IMR-90 (cell line): ENCODE data around the gene ZYX.

Experiments used
- CEBPB ChIP-seq: IDR thresholded peaks from 2 replicates; pipeline ENCODE4 v1.6.1; 2012; ENCODE audit warnings: low read depth, low read length, improper control_type of control experiment
- CHD1 ChIP-seq: IDR thresholded peaks from 2 replicates; pipeline ENCODE4 v1.6.1; 2012; ENCODE audit warnings: low read depth, low read length, improper control_type of control experiment
- CTCF ChIP-seq: conservative IDR thresholded peaks from 2 replicates; pipeline ENCODE4 v1.5.1; 2012; ENCODE audit warnings: mild to moderate bottlenecking, low read depth, low read length, improper control_type of control experiment
- FOS ChIP-seq: fragments of 150-350 bp; IDR thresholded peaks from 2 replicates; pipeline ENCODE4 v1.6.1; 2016; ENCODE audit warnings: low read depth, low read length
- MAFK ChIP-seq: IDR thresholded peaks from 2 replicates; pipeline ENCODE4 v1.6.1; 2012; ENCODE audit warnings: low read depth, low read length, improper control_type of control experiment
- MAZ ChIP-seq: IDR thresholded peaks from 2 replicates; pipeline ENCODE4 v1.6.1; 2012; ENCODE audit warnings: low read depth, mild to moderate bottlenecking, low read length, improper control_type of control experiment, moderate library complexity, borderline replicate concordance
- MXI1 ChIP-seq: IDR thresholded peaks from 2 replicates; pipeline ENCODE4 v1.6.1; 2012; ENCODE audit warnings: low read depth, mild to moderate bottlenecking, low read length, moderate library complexity, borderline replicate concordance
- POLR2A ChIP-seq: IDR thresholded peaks from 2 replicates; pipeline ENCODE4 v1.6.1; 2012; ENCODE audit warnings: mild to moderate bottlenecking, low read depth, low read length
- RAD21 ChIP-seq: IDR thresholded peaks from 2 replicates; pipeline ENCODE4 v1.6.1; 2012; ENCODE audit warnings: low read length, improper control_type of control experiment
- RCOR1 ChIP-seq: IDR thresholded peaks from 2 replicates; pipeline ENCODE4 v1.6.1; 2012; ENCODE audit warnings: mild to moderate bottlenecking, low read length, improper control_type of control experiment; ENCODE audit not compliant: insufficient replicate concordance
- RFX5 ChIP-seq: IDR thresholded peaks from 2 replicates; pipeline ENCODE4 v1.8.0; 2012; ENCODE audit warnings: low read depth, mild to moderate bottlenecking, low read length, moderate library complexity
- SMC3 ChIP-seq: fragments of 150-350 bp; IDR thresholded peaks from 2 replicates; pipeline ENCODE4 v1.6.1; 2016; ENCODE audit warnings: low read depth, mild to moderate bottlenecking, antibody characterized with exemption, low read length, moderate library complexity
- USF2 ChIP-seq: fragments of 150-350 bp; IDR thresholded peaks from 2 replicates; pipeline ENCODE4 v1.6.1; 2017; ENCODE audit warnings: mild to moderate bottlenecking, antibody characterized with exemption, low read length, low read depth

- TF ChIP-seq MAFK (no peak), CTCF (no peak), USF2 (no peak), POLR2A (no peak), MXI1 (no peak), RAD21 (no peak), FOS (no peak), RFX5 (no peak), MAZ (no peak), CHD1 (no peak), RCOR1 (no peak), SMC3 (no peak), CEBPB (no peak)
These were observed 16.8 kb downstream of the ZYX start for GRCh38 chr7:143397710-143398530.
